Activated CD4-positive, alpha-beta T cell treated with anti-CD3 and anti-CD28 coated beads, Interleukin-2, amount 10 ng/mL, durations not matched to agents 24 days and 14 days (primary cell): ENCODE measurements around the gene PPP2R5C. TPM values are rescaled to one million over a fixed set of nuclear protein-coding genes. Genes with fewer than 3 reads are reported as not detected.
A peak's percentile ranks its signal among the peaks of the same experiment; 100 is the strongest.

Experiments
- DNase-seq: peaks from one replicate; pipeline ENCODE4 v3.0.0; 2022
- H3K27ac Mint-ChIP-seq: one replicate; pipeline ENCODE4 v1.8.0; 2022; ENCODE audit warnings: mild to moderate bottlenecking, mixed read lengths
- H3K27me3 Mint-ChIP-seq: one replicate; pipeline ENCODE4 v1.8.0; 2022; ENCODE audit warnings: mixed read lengths
- H3K36me3 Mint-ChIP-seq: one replicate; pipeline ENCODE4 v1.8.0; 2022; ENCODE audit warnings: low read depth, mild to moderate bottlenecking, mixed read lengths
- H3K4me1 Mint-ChIP-seq: one replicate; pipeline ENCODE4 v1.8.0; 2021; ENCODE audit warnings: mixed read lengths
- H3K4me3 Mint-ChIP-seq: one replicate; pipeline ENCODE4 v1.8.0; 2022; ENCODE audit warnings: mild to moderate bottlenecking, moderate library complexity, mixed read lengths
- H3K9me3 Mint-ChIP-seq: one replicate; pipeline ENCODE4 v1.8.0; 2021; ENCODE audit warnings: mixed read lengths
- intact Hi-C: fragments of 100-400 bp; cut with micrococcal nuclease; formaldehyde crosslinking; loops from one replicate; pipeline ENCODE4 v1.15.1; 2023
- total RNA-seq: library from RNA; stranded (reverse); gene quantifications from 2 replicates; pipeline ENCODE4 v1.2.3, GENCODE V29; 2022

The PPP2R5C gene
- total RNA-seq, 1 donor from 2014 or later = 181 TPM

GRCh38 chr14:101907619-101908018 lies 146.1 kb downstream of the PPP2R5C start:
- H3K27ac Mint-ChIP-seq = no peak overlapping the region
- no peaks in the 10 kb centered on the region for H3K4me1 Mint-ChIP-seq
- intact Hi-C loops = no loop called here
- H3K36me3 Mint-ChIP-seq = peaks cover 52% of the 10 kb centered on the region
- no peak overlapping the region for H3K4me3 Mint-ChIP-seq
- DNase-seq = no peak
- no peaks in the 10 kb centered on the region for H3K9me3 Mint-ChIP-seq
- no peaks in the 10 kb centered on the region for H3K27me3 Mint-ChIP-seq

GRCh38 chr14:101908795-101909194 lies 147.3 kb downstream of the PPP2R5C start:
- Mint-ChIP-seq H3K9me3 (no peaks in the 10 kb centered on the region), H3K27ac (no peak overlapping the region), H3K4me1 (no peaks in the 10 kb centered on the region), H3K27me3 (no peaks in the 10 kb centered on the region), H3K36me3 (peaks cover 44% of the 10 kb centered on the region), H3K4me3 (no peak overlapping the region)
- intact Hi-C loops = no loop called here
- no peak for DNase-seq

GRCh38 chr14:101909371-101910096 lies 148.0 kb downstream of the PPP2R5C start:
- DNase-seq = no peak
- no peak overlapping the region for H3K27ac Mint-ChIP-seq
- peaks cover 49% of the 10 kb centered on the region for H3K36me3 Mint-ChIP-seq
- no peaks in the 10 kb centered on the region for H3K9me3 Mint-ChIP-seq
- no peaks in the 10 kb centered on the region for H3K4me1 Mint-ChIP-seq
- H3K4me3 Mint-ChIP-seq = no peak overlapping the region
- intact Hi-C loops = no loop called here
- H3K27me3 Mint-ChIP-seq = no peaks in the 10 kb centered on the region

GRCh38 chr14:101912841-101913240 lies 151.3 kb downstream of the PPP2R5C start:
- Mint-ChIP-seq H3K9me3 (no peaks in the 10 kb centered on the region), H3K36me3 (peaks cover 54% of the 10 kb centered on the region), H3K4me3 (no peak overlapping the region), H3K4me1 (no peaks in the 10 kb centered on the region), H3K27me3 (no peaks in the 10 kb centered on the region), H3K27ac (no peak overlapping the region)
- intact Hi-C loops = no loop called here
- DNase-seq = no peak

- no peak for DNase-seq
- no peaks in the 10 kb centered on the region for H3K27me3 Mint-ChIP-seq
- no peak overlapping the region for H3K4me3 Mint-ChIP-seq
- H3K36me3 Mint-ChIP-seq = peaks cover 50% of the 10 kb centered on the region
- H3K4me1 Mint-ChIP-seq = no peaks in the 10 kb centered on the region
- H3K9me3 Mint-ChIP-seq = no peaks in the 10 kb centered on the region
- intact Hi-C loops = no loop called here
- peak overlapping the region; percentile 37 for H3K27ac Mint-ChIP-seq
Measured at GRCh38 chr14:101914083-101914482, 152.6 kb downstream of the PPP2R5C start.

- H3K4me1 Mint-ChIP-seq = no peaks in the 10 kb centered on the region
- DNase-seq = no peak
- H3K4me3 Mint-ChIP-seq = no peak overlapping the region
- H3K9me3 Mint-ChIP-seq = no peaks in the 10 kb centered on the region
- peak overlapping the region; percentile 60 for H3K27ac Mint-ChIP-seq
- peaks cover 48% of the 10 kb centered on the region for H3K36me3 Mint-ChIP-seq
- H3K27me3 Mint-ChIP-seq = no peaks in the 10 kb centered on the region
- intact Hi-C loops = no loop called here
Measured at GRCh38 chr14:101915871-101916815, 154.6 kb downstream of the PPP2R5C start.

GRCh38 chr14:101916816-101917412 lies 155.4 kb downstream of the PPP2R5C start:
- no peaks in the 10 kb centered on the region for H3K9me3 Mint-ChIP-seq
- H3K4me3 Mint-ChIP-seq = no peak overlapping the region
- no peaks in the 10 kb centered on the region for H3K4me1 Mint-ChIP-seq
- no peak for DNase-seq
- H3K27ac Mint-ChIP-seq = peak overlapping the region; percentile 51
- intact Hi-C loops = no loop called here
- peaks cover 49% of the 10 kb centered on the region for H3K36me3 Mint-ChIP-seq
- H3K27me3 Mint-ChIP-seq = no peaks in the 10 kb centered on the region

GRCh38 chr14:101917413-101918017 lies 156.0 kb downstream of the PPP2R5C start:
- H3K36me3 Mint-ChIP-seq = peaks cover 45% of the 10 kb centered on the region
- H3K4me1 Mint-ChIP-seq = no peaks in the 10 kb centered on the region
- H3K4me3 Mint-ChIP-seq = no peak overlapping the region
- peak overlapping the region; percentile 51 for H3K27ac Mint-ChIP-seq
- intact Hi-C loops = no loop called here
- no peaks in the 10 kb centered on the region for H3K27me3 Mint-ChIP-seq
- no peaks in the 10 kb centered on the region for H3K9me3 Mint-ChIP-seq
- DNase-seq = no peak

- intact Hi-C loops = no loop called here
- Mint-ChIP-seq H3K4me1 (no peaks in the 10 kb centered on the region), H3K27ac (no peak overlapping the region), H3K36me3 (peaks cover 45% of the 10 kb centered on the region), H3K9me3 (no peaks in the 10 kb centered on the region), H3K27me3 (no peaks in the 10 kb centered on the region), H3K4me3 (no peak overlapping the region)
- no peak for DNase-seq
Measured at GRCh38 chr14:101918065-101918989, 156.8 kb downstream of the PPP2R5C start.

- no peak overlapping the region for H3K27ac Mint-ChIP-seq
- H3K27me3 Mint-ChIP-seq = no peaks in the 10 kb centered on the region
- H3K4me3 Mint-ChIP-seq = no peak overlapping the region
Measured at GRCh38 chr14:101920271-101920670, 158.8 kb downstream of the PPP2R5C start.

GRCh38 chr14:101922866-101923265 lies 161.4 kb downstream of the PPP2R5C start:
- no peaks in the 10 kb centered on the region for H3K27me3 Mint-ChIP-seq
- DNase-seq = no peak
- peaks cover 25% of the 10 kb centered on the region for H3K36me3 Mint-ChIP-seq
- intact Hi-C loops = no loop called here
- H3K4me1 Mint-ChIP-seq = no peaks in the 10 kb centered on the region
- H3K4me3 Mint-ChIP-seq = no peak overlapping the region
- no peaks in the 10 kb centered on the region for H3K9me3 Mint-ChIP-seq
- no peak overlapping the region for H3K27ac Mint-ChIP-seq

More at GRCh38 chr14:101920271-101920670, 158.8 kb downstream of the PPP2R5C start:
- DNase-seq = no peak
- intact Hi-C loops = no loop called here
- H3K36me3 Mint-ChIP-seq = peaks cover 39% of the 10 kb centered on the region
- H3K9me3 Mint-ChIP-seq = no peaks in the 10 kb centered on the region
- no peaks in the 10 kb centered on the region for H3K4me1 Mint-ChIP-seq

- no peak for DNase-seq
- Mint-ChIP-seq H3K36me3 (peaks cover 21% of the 10 kb centered on the region), H3K4me1 (no peaks in the 10 kb centered on the region), H3K27ac (no peak overlapping the region), H3K9me3 (no peaks in the 10 kb centered on the region), H3K4me3 (no peak overlapping the region), H3K27me3 (no peaks in the 10 kb centered on the region)
- intact Hi-C loops = no loop called here
Measured at GRCh38 chr14:101925152-101925551, 163.6 kb downstream of the PPP2R5C start.

- H3K4me1 Mint-ChIP-seq = no peaks in the 10 kb centered on the region
- H3K36me3 Mint-ChIP-seq = peaks cover 16% of the 10 kb centered on the region
- no peaks in the 10 kb centered on the region for H3K27me3 Mint-ChIP-seq
- DNase-seq = no peak
- H3K9me3 Mint-ChIP-seq = no peaks in the 10 kb centered on the region
- H3K27ac Mint-ChIP-seq = no peak overlapping the region
- H3K4me3 Mint-ChIP-seq = no peak overlapping the region
- intact Hi-C loops = no loop called here
Measured at GRCh38 chr14:101926085-101926484, 164.6 kb downstream of the PPP2R5C start.
